Measurements from ENCODE around the gene ATXN7. TPM values are rescaled to one million over a fixed set of nuclear protein-coding genes. Genes with fewer than 3 reads are reported as not detected.

Gene ATXN7
- total RNA-seq, 1 experiment from 2014 or later = 27.5 TPM

DNA sequence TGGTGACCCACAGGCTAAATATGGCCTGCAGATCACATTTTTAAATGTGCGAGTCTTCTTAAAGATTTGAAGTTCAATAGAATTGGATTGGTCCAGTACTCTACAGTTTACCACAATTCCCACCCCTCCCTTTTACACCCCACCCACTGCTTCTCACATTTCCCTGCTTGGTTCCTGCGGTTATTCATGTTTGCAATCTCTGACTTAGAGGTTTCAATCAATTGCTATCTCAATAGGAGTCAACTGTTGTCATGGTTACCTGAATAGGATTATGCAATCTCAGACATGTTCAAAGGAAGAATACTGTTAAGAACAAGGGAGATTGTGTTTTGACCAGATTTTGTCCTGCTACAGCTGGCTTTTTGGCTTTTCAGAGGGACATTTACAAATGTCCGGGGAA, 49.4 kb upstream of the ATXN7 start:
- Histone ChIP-seq H3K27me3 (ENCODE audit: insufficient read depth, low read length) (no peaks in the 10 kb centered on the region), H2AFZ (ENCODE audit: low read depth, low read length, poor library complexity, severe bottlenecking) (no peak overlapping the region), H3K4me2 (ENCODE audit: low read length) (no peak overlapping the region), H3K36me3 (ENCODE audit: control insufficient read depth in 1 of 2, insufficient read depth in 2 of 2, low read length in 2 of 2) (no peaks in the 10 kb centered on the region), H3K9me3 (ENCODE audit: control insufficient read depth in 1 of 2, insufficient read depth in 1 of 2, low read depth in 1 of 2, low read length in 2 of 2) (no peaks in the 10 kb centered on the region), H3K9me2 (ENCODE audit: insufficient read depth) (no peaks in the 10 kb centered on the region), H3K79me2 (ENCODE audit: insufficient read depth, low read length) (no peaks in the 10 kb centered on the region), H4K20me1 (ENCODE audit: insufficient read depth) (no peaks in the 10 kb centered on the region), H3K27ac (ENCODE audit: low read depth, low read length) (no peak overlapping the region), H3K4me1 (ENCODE audit: control insufficient read depth in 1 of 2, insufficient read depth in 2 of 2, low read length in 2 of 2) (no peaks in the 10 kb centered on the region), H3K9ac (ENCODE audit: low read length) (no peak overlapping the region), H3K4me3 (replicated peaks in 1 of 2; ENCODE audit: low read depth in 1 of 2, low read length in 2 of 2) (no peak overlapping the region)
- ChIA-PET CTCF (no interaction called here), POLR2A (no interaction called here), RAD21 (ENCODE audit: low non-redundant PET in 1 of 2, low total read pairs in 2 of 2, uncharacterized antibody in 2 of 2, unreplicated experiment in 2 of 2) (no interaction called here)
- DNase-seq (ENCODE audit: low read depth, low spot score) = no peak
- no peak for ATAC-seq
- TF ChIP-seq CEBPB (IDR thresholded peaks at IDR 0.05; ENCODE audit: low read depth) = no peak
- no TSS peak for BruUV-seq (replicated peaks)
- intact Hi-C loops (cut with micrococcal nuclease) = loop anchor here (10.0 kb wide), 1 partner anchor 181 kb away; no protein-coding TSS in a partner anchor

- intact Hi-C loops (cut with micrococcal nuclease) = loop anchor here (5.0 to 10.0 kb wide), 3 partner anchors 155 to 1195 kb away; no protein-coding TSS in a partner anchor
- no peak overlapping the region for H3K4me2 ChIP-seq (ENCODE audit: low read length)
- CTCF ChIA-PET = interaction anchor here (0.9 kb wide), 1 partner anchor 12 kb away, joined by 3 read pairs; no protein-coding TSS in a partner anchor
- no peaks in the 10 kb centered on the region for H3K36me3 ChIP-seq (ENCODE audit: control insufficient read depth in 1 of 2, insufficient read depth in 2 of 2, low read length in 2 of 2)
- H3K79me2 ChIP-seq (ENCODE audit: insufficient read depth, low read length) = no peaks in the 10 kb centered on the region
- DNase-seq (ENCODE audit: low read depth, low spot score) (no peak), ATAC-seq (no peak)
- no TSS peak for BruUV-seq (replicated peaks)
- no peaks in the 10 kb centered on the region for H3K27me3 ChIP-seq (ENCODE audit: insufficient read depth, low read length)
- H3K9me2 ChIP-seq (ENCODE audit: insufficient read depth) = no peaks in the 10 kb centered on the region
- H2AFZ ChIP-seq (ENCODE audit: low read depth, low read length, poor library complexity, severe bottlenecking) = no peak overlapping the region
- no peak overlapping the region for H3K4me3 ChIP-seq (replicated peaks in 1 of 2; ENCODE audit: low read depth in 1 of 2, low read length in 2 of 2)
- H3K4me1 ChIP-seq (ENCODE audit: control insufficient read depth in 1 of 2, insufficient read depth in 2 of 2, low read length in 2 of 2) = no peaks in the 10 kb centered on the region
- no peaks in the 10 kb centered on the region for H3K9me3 ChIP-seq (ENCODE audit: control insufficient read depth in 1 of 2, insufficient read depth in 1 of 2, low read depth in 1 of 2, low read length in 2 of 2)
- RAD21 ChIA-PET (ENCODE audit: low non-redundant PET in 1 of 2, low total read pairs in 2 of 2, uncharacterized antibody in 2 of 2, unreplicated experiment in 2 of 2) = no interaction called here
- H3K9ac ChIP-seq (ENCODE audit: low read length) = no peak overlapping the region
- H4K20me1 ChIP-seq (ENCODE audit: insufficient read depth) = no peaks in the 10 kb centered on the region
- H3K27ac ChIP-seq (ENCODE audit: low read depth, low read length) = no peak overlapping the region
- POLR2A ChIA-PET = no interaction called here
- no peak for TF ChIP-seq CBX3 (IDR thresholded peaks at IDR 0.05; ENCODE audit: low read depth)
- no peak for TF ChIP-seq ELF1 (IDR thresholded peaks at IDR 0.05; ENCODE audit: borderline replicate concordance, low read depth)
- TF ChIP-seq ZNF274 (IDR thresholded peaks at IDR 0.05; ENCODE audit: low read depth, low read length) = no peak
- TF ChIP-seq MAX (IDR thresholded peaks at IDR 0.05) = no peak
- TF ChIP-seq, protein P1, sequence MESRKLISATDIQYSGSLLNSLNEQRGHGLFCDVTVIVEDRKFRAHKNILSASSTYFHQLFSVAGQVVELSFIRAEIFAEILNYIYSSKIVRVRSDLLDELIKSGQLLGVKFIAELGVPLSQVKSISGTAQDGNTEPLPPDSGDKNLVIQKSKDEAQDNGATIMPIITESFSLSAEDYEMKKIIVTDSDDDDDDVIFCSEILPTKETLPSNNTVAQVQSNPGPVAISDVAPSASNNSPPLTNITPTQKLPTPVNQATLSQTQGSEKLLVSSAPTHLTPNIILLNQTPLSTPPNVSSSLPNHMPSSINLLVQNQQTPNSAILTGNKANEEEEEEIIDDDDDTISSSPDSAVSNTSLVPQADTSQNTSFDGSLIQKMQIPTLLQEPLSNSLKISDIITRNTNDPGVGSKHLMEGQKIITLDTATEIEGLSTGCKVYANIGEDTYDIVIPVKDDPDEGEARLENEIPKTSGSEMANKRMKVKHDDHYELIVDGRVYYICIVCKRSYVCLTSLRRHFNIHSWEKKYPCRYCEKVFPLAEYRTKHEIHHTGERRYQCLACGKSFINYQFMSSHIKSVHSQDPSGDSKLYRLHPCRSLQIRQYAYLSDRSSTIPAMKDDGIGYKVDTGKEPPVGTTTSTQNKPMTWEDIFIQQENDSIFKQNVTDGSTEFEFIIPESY (IDR thresholded peaks at IDR 0.05; ENCODE audit: extremely low read depth, insufficient replicate concordance, low read length) = no peak
- TF ChIP-seq EZH2 (IDR thresholded peaks at IDR 0.05) = no peak
- no peak for TF ChIP-seq SIN3A (IDR thresholded peaks at IDR 0.05; ENCODE audit: low read depth)
- TF ChIP-seq, protein P2, sequence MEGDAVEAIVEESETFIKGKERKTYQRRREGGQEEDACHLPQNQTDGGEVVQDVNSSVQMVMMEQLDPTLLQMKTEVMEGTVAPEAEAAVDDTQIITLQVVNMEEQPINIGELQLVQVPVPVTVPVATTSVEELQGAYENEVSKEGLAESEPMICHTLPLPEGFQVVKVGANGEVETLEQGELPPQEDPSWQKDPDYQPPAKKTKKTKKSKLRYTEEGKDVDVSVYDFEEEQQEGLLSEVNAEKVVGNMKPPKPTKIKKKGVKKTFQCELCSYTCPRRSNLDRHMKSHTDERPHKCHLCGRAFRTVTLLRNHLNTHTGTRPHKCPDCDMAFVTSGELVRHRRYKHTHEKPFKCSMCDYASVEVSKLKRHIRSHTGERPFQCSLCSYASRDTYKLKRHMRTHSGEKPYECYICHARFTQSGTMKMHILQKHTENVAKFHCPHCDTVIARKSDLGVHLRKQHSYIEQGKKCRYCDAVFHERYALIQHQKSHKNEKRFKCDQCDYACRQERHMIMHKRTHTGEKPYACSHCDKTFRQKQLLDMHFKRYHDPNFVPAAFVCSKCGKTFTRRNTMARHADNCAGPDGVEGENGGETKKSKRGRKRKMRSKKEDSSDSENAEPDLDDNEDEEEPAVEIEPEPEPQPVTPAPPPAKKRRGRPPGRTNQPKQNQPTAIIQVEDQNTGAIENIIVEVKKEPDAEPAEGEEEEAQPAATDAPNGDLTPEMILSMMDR (IDR thresholded peaks at IDR 0.05 in 2 of 3, conservative IDR thresholded peaks at IDR 0.05 in 1 of 3; ENCODE audit: borderline replicate concordance in 1 of 3, insufficient read depth in 1 of 3, low read depth in 2 of 3, low read length in 2 of 3) = no peak
- TF ChIP-seq ATF3 (IDR thresholded peaks at IDR 0.05) = no peak
- no peak for TF ChIP-seq ZFX (IDR thresholded peaks at IDR 0.05)
- no peak for TF ChIP-seq CEBPB (IDR thresholded peaks at IDR 0.05; ENCODE audit: low read depth)
- TF ChIP-seq EZH2phosphoT487 (IDR thresholded peaks at IDR 0.05; ENCODE audit: borderline replicate concordance) = no peak
- no peak for TF ChIP-seq JUND (IDR thresholded peaks at IDR 0.05)
- no peak for TF ChIP-seq TCF7L2 (IDR thresholded peaks at IDR 0.05; ENCODE audit: borderline replicate concordance, extremely low read depth, insufficient read depth, insufficient read length)
- no peak for TF ChIP-seq POLR2AphosphoS5 (IDR thresholded peaks at IDR 0.05; ENCODE audit: low read depth, low read length)
- no peak for TF ChIP-seq SP1 (IDR thresholded peaks at IDR 0.05; ENCODE audit: low read depth)
These were observed 46.4 kb upstream of the ATXN7 start for GRCh38 chr3:63817225-63817624.

All from HCT116 (cell line).